ENCODE data around the gene NDUFV2.
"Not testable (repeated sequence)": the region's sequence is repeated elsewhere in the genome, so short reads cannot be mapped to it uniquely, and the experiment has no call there.

The NDUFV2 gene

GRCh38 chr18:9157806-9158205 lies 55.3 kb downstream of the NDUFV2 start:
- no peak for DNase-seq

DNA sequence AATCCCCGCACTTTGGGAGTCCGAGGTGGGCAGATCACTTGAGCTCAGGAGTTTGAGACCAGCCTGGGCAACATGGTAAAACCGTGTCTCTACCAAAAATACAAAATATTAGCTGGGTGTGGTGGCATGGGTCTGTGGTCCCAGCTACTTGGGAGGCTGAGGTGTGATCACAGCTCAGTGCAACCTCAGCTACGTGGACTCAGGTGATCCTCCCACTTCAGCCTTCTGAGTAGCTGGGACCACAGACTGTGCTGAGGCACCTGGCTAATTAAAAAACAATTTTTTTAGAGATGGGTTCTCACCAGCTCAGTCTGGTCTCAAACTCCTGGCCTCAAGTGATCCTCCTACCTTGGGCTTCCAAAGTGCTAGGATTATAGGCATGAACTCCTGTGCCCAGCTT lies 57.5 kb downstream of the NDUFV2 start:
- no peak for DNase-seq

DNA sequence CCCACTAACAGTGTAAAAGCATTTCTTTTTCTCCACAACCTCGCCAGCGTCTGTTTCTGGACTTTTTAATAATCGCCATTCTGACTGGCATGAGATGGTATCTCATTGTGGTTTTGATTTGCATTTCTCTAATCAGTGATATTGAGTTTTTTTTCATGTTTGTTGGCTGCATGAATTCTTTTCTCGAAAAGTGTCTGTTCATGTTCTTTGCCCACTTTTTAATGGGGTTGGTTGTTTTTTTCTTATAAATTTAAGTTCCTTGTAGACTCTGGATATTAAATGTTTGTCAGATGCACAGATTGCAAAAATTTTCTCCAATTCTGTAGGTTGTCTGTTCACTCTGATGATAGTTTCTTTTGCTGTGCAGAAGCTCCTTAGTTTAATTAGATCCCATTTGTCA lies 60.2 kb downstream of the NDUFV2 start:
- DNase-seq: not testable (repeated sequence)

GRCh38 chr18:9164149-9164548 lies 61.6 kb downstream of the NDUFV2 start:
- not testable (repeated sequence) for DNase-seq

- not testable (repeated sequence) for DNase-seq
These were observed 63.4 kb downstream of the NDUFV2 start for GRCh38 chr18:9165883-9166282.

- DNase-seq: not testable (repeated sequence)
These were observed 67.0 kb downstream of the NDUFV2 start for GRCh38 chr18:9169515-9169914.

GRCh38 chr18:9171919-9172318 lies 69.4 kb downstream of the NDUFV2 start:
- DNase-seq: not testable (repeated sequence)

DNA sequence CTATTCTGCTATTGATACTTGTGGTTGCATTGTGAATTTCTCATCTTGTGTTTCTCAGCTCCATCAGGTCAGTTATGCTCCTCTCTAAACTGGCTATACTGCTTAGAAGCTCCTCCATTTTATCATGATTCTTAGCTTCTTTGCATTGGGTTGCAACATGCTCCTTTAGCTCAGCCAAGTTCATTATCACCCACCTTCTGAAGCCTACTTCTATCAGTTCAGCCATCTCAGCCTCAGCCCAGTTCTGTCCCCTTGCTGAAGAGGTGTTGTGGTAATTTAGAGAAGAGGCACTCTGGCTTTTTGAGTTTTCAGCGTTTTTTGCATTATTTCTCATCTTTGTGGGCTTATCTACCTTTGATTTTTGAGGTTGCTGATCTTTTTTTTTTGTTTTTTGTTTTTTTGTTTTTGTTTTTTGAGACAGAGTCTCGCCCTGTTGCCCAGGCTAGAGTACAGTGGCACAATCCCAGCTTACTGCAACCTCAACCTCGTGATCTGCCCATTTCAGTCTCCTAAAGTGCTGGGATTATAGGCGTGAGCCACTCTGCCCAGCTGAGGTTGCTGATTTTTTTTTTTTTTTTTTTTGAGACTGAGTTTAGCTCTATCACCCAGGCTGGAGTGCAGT lies 70.1 kb downstream of the NDUFV2 start:
- no peak for DNase-seq

DNA sequence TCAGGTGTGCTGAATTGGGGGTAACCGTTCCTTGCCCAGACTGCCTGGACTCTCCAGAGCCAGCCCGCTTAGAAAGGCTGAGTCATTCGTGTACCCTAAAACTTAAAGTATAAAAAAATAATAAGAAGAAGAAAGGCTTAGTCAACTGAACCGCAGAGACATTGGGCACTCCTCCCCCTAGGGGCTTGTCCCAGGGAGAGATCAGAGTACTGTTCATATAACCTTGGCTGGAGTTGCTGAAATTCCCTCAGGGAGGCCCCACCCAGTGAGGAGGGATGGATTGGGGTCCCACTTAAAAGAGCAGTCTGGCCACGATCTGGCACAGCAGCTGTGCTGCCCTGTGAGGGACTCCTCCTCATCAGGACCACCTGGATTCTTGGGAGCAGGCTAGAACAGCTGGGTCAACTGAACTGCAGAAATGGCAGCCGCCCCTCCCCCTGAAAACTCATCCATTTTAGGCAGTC lies 71.3 kb downstream of the NDUFV2 start:
- no peak for DNase-seq

- DNase-seq: peak; percentile 68
These were observed 71.8 kb downstream of the NDUFV2 start for GRCh38 chr18:9174302-9174701.

- DNase-seq: no peak
These were observed 72.6 kb downstream of the NDUFV2 start for GRCh38 chr18:9175115-9175514.

DNA sequence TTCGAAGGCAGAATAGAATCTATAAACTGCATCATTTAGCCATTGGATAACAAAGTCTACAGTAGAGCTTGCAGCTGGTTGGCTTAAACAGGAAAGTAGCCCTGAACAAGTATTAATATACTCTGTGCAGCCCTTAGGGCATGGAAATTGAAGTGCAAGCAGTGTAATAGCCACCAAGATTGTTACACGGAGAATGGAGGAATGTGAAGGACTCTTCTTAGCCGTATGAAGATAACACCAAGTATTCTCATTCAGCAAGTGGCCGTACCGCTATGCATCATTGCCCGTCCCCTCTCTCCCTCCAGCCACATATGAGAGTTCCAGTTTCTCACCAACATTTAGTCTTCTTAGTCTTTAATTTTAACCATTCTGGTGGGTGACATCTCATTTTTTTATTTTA lies 74.5 kb downstream of the NDUFV2 start:
- no peak for DNase-seq

GRCh38 chr18:9177466-9177865 lies 75.0 kb downstream of the NDUFV2 start:
- no peak for DNase-seq

- DNase-seq: no peak
These were observed 76.1 kb downstream of the NDUFV2 start for GRCh38 chr18:9178557-9178956.

DNA sequence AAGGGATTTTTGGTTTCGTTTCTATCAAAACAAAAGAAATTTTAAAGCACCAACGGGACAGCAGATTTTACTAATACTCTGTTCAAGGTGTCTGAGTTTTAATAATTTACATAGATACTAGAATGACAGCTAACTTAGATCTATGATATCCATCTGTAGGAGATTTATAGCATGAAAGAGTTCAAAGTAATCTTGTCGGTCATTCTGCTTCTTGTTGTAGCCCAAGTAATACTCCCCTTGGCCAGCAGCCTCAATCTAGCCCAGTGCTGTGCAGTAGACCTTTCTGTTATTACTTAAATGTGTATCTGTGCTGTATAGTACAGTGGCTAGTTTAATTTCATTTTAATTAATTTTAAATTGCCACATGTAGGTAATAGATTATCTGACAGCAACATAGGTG lies 78.8 kb downstream of the NDUFV2 start:
- DNase-seq: no peak

DNA sequence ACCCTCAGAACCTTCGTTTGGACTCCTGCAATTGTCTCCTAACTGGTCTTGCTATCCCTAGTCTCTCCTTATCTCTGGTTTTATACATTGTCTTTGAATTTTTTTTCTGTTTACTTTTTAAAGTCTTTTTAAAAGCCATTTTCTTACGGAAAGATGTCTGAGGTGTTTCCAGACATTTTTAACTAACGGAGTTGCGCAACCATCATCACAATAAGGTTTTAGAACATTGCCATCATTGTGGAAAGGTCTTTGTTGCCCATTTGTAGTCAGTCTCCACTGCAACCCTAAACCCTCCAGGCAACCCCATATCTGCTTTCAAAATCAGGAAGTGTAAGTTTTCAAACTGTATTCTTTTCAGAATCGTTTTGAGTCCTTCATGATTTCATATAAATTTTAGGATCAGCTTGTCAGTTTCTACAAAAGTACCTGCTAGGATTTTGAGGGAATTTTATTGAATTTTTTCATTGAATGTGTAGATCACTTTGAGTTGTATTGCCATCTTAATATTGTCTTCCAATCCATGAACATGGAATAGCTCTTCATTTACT lies 80.4 kb downstream of the NDUFV2 start:
- DNase-seq: no peak

Data from inflammatory macrophage treated with lipopolysaccharide for 4 hours (primary cell).